Pancreas (tissue), 10 donors: ENCODE results near the gene VSIG4. TPM values are rescaled to one million over a fixed set of nuclear protein-coding genes. Genes with fewer than 3 reads are reported as not detected.
A peak's percentile ranks its signal among the peaks of the same experiment; 100 is the strongest.

Source experiments
- ATAC-seq, 4 donors: fragments of 200-7000 bp; cut with Tn5 transposase; one replicate each; pipeline versions ENCODE4 v1.8.0 to v1.9.1; 2020; ENCODE audit warnings: mild to moderate bottlenecking in 4 of 4, moderate library complexity in 4 of 4
- DNase-seq, 6 donors: peaks; one replicate each; pipeline ENCODE4 v3.0.0-alpha.2; 2020
- FAIRE-seq: peaks from 2 replicates; lab custom pipeline; 2012; peaks lifted over from hg19 to GRCh38; lab: Jason Lieb, UNC
- H3K27ac ChIP-seq, 4 donors: fragments of 200-600 bp; sonication (generic); 1 replicate in 3 of 4; 2 replicates in 1 of 4; pipeline versions ENCODE4 v1.5.0 to v1.8.0; 2020
- H3K27me3 ChIP-seq, 4 donors: fragments of 200-600 bp; one replicate each; pipeline ENCODE4 v1.8.0; 2021
- H3K36me3 ChIP-seq, 3 donors: fragments of 200-600 bp; sonication (generic) in 1 of 3; one replicate each; pipeline versions ENCODE4 v1.5.0 to v1.8.0; 2020 to 2021
- H3K4me1 ChIP-seq, 3 donors: fragments of 200-600 bp; one replicate each; pipeline ENCODE4 v1.8.0; 2021
- H3K4me3 ChIP-seq, 4 donors: fragments of 200-600 bp; sonication (generic) in 2 of 4; one replicate each; pipeline versions ENCODE4 v1.5.0 to v1.8.0; 2020 to 2021
- H3K9me3 ChIP-seq, 4 donors: fragments of 200-600 bp; one replicate each; pipeline ENCODE4 v1.8.0; 2021
- CTCF ChIP-seq, 4 donors: fragments of 200-600 bp; sonication (generic) in 3 of 4; IDR thresholded peaks; one replicate each; pipeline versions ENCODE4 v1.5.0 to v1.8.0; 2021; ENCODE audit warnings: antibody characterized with exemption in 4 of 4
- WGBS, 2 donors: extraction: QIAGEN DNeasy Blood & Tissue Kit; methylation state at CpG; one replicate each; pipeline ENCODE4 v1.1.7; 2013; 5-methylcytosine and 5-hydroxymethylcytosine counted together
- intact Hi-C, 3 donors: fragments of 100-400 bp; cut with DNase I; formaldehyde crosslinking; loops; one replicate each; pipeline versions ENCODE4 v1.11.1 to v1.14.2; 2022
- polyA plus RNA-seq, 2 donors: library from polyadenylated mRNA; stranded (reverse); fragments of 200-250 nt; gene quantifications; one replicate each; pipeline ENCODE4 v1.2.3, GENCODE V29; 2013
- total RNA-seq, 6 donors: library from RNA; stranded (reverse); fragmentation: NEBNext Ultra II Directional in 4 of 6; extraction: Animal tissue kit (Norgen Biotek cat#: 25700) in 4 of 6; gene quantifications; one replicate each; pipeline versions ENCODE4 v1.2.1 to v1.2.4, GENCODE V29; 2021 to 2023
- donor health status: healthy with polysubstance abuse.
- donor health status: DM: no; HTN: no; CAD: no; lungs with moderate emphysema.
- donor health status: DM: no; HTN: no; CAD: no.
- donor health status: control.
- donor health status: control.
- donor health status: Bipolar disorder and iron deficiency.
- donor health status: DM: yes; HTN: yes; CAD: no.
- donor health status: DM: no; HTN: no; CAD: no.
- donor health status: DM: no; HTN: no; CAD: no.
- donor health status: DM: yes; HTN: yes; CAD: no.

Gene VSIG4
- total and polyA plus RNA-seq, 8 donors, result 1.4 to 42.6 (median 5.0) TPM

- DNase-seq, result no peak
- Histone ChIP-seq H3K27me3 (no peaks in the 10 kb centered on the region), H3K4me3 (no peak overlapping the region), H3K27ac (no peak overlapping the region), H3K36me3 (no peaks in the 10 kb centered on the region), H3K4me1 (no peaks in the 10 kb centered on the region), H3K9me3 (no peaks in the 10 kb centered on the region)
- TF ChIP-seq CTCF (IDR thresholded peaks at IDR 0.05), result no peak
- intact Hi-C loops, result no loop called here
- 88% methylated on average over 1 of the region's 1 CpG for WGBS, 2 donors
- FAIRE-seq, result no peak
- no peak for ATAC-seq
These were observed 3.6 kb downstream of the VSIG4 start for GRCh38 chrX:66036231-66036630.

- H3K9me3 ChIP-seq, result no peaks in the 10 kb centered on the region
- TF ChIP-seq CTCF (IDR thresholded peaks at IDR 0.05), result no peak
- H3K27me3 ChIP-seq, result no peaks in the 10 kb centered on the region
- no peak overlapping the region for H3K4me3 ChIP-seq
- DNase-seq, result no peak
- FAIRE-seq, result peak; percentile 20
- ATAC-seq, result no peak
- no peaks in the 10 kb centered on the region for H3K36me3 ChIP-seq
- no peaks in the 10 kb centered on the region for H3K4me1 ChIP-seq
- intact Hi-C loops, result no loop called here
- no peak overlapping the region for H3K27ac ChIP-seq
These were observed 4.2 kb downstream of the VSIG4 start for GRCh38 chrX:66035667-66036066.

GRCh38 chrX:66030505-66031317, 9.2 kb downstream of the VSIG4 start:
- FAIRE-seq (no peak), ATAC-seq (peak in 2 of 4 donors; percentile 48 to 75)

GRCh38 chrX:66028936-66029335, 10.9 kb downstream of the VSIG4 start:
- peaks cover 0 to 8% (median 0%) of the 10 kb centered on the region in 4 donors for H3K27me3 ChIP-seq
- FAIRE-seq (no peak), ATAC-seq (no peak), DNase-seq (no peak)
- intact Hi-C loops, result no loop called here
- H3K27ac ChIP-seq, result no peak overlapping the region
- 37 to 45% methylated on average over 2 of the region's 2 CpGs for WGBS, 2 donors
- no peaks in the 10 kb centered on the region for H3K36me3 ChIP-seq
- H3K4me3 ChIP-seq, result no peak overlapping the region
- no peaks in the 10 kb centered on the region for H3K9me3 ChIP-seq
- no peaks in the 10 kb centered on the region for H3K4me1 ChIP-seq
- no peak for TF ChIP-seq CTCF (IDR thresholded peaks at IDR 0.05)

More at GRCh38 chrX:66030505-66031317, 9.2 kb downstream of the VSIG4 start:
- no peak overlapping the region for H3K4me3 ChIP-seq
- no peaks in the 10 kb centered on the region for H3K9me3 ChIP-seq
- DNase-seq, result no peak
- no peaks in the 10 kb centered on the region for H3K4me1 ChIP-seq
- peaks cover 0 to 8% (median 0%) of the 10 kb centered on the region in 4 donors for H3K27me3 ChIP-seq
- intact Hi-C loops, result no loop called here
- H3K36me3 ChIP-seq, result no peaks in the 10 kb centered on the region
- H3K27ac ChIP-seq, result no peak overlapping the region
- 23 to 31% methylated on average over 7 of the region's 7 CpGs for WGBS, 2 donors
- TF ChIP-seq CTCF (IDR thresholded peaks at IDR 0.05), result peak in 3 of 4 donors; percentile 30 to 46 (median 44)

- ATAC-seq (no peak), DNase-seq (no peak), FAIRE-seq (no peak)
- WGBS, 2 donors, result 26 to 34% methylated on average over 2 of the region's 2 CpGs
- Histone ChIP-seq H3K4me3 (no peak overlapping the region), H3K4me1 (no peaks in the 10 kb centered on the region), H3K27ac (no peak overlapping the region), H3K27me3 (peaks cover 0 to 4% (median 2%) of the 10 kb centered on the region in 4 donors), H3K36me3 (no peaks in the 10 kb centered on the region), H3K9me3 (no peaks in the 10 kb centered on the region)
- TF ChIP-seq CTCF (IDR thresholded peaks at IDR 0.05), result no peak
- intact Hi-C loops, result no loop called here
These were observed 15.3 kb downstream of the VSIG4 start for GRCh38 chrX:66024570-66024969.
